Measurements from ENCODE around the gene LYRM4.

GRCh38 chr6:5120011-5120410 is 140.7 kb downstream of the LYRM4 start:
- TF ChIP-seq POLR2A (IDR thresholded peaks at IDR 0.05; ENCODE audit: low read length) (no peak), GATA1 (IDR thresholded peaks at IDR 0.05; ENCODE audit: low read depth, low read length) (no peak)

Data from erythroblast (primary cell).